Suprapubic skin (tissue), 3 donors: ENCODE measurements around the gene GPR62.

ENCODE experiments used
- EP300 ChIP-seq: sonication (generic); formaldehyde crosslinking; IDR thresholded peaks from one replicate; pipeline ENCODE4 v1.6.1; 2017; ENCODE audit warnings: antibody characterized with exemption
- POLR2A ChIP-seq, 2 donors: fragments of 450-650 bp; IDR thresholded peaks; one replicate each; pipeline ENCODE4 v1.6.1; 2017; ENCODE audit warnings: antibody characterized with exemption in 2 of 2, mild to moderate bottlenecking in 2 of 2, moderate library complexity in 2 of 2
- TF ChIP-seq, protein P1 (sequence below), 2 donors: fragments of 200-600 bp in 1 of 2; fragments of 450-650 bp in 1 of 2; sonication (generic) in 1 of 2; IDR thresholded peaks; one replicate each; pipeline ENCODE4 v1.5.1; 2016 to 2019; ENCODE audit warnings: antibody characterized with exemption in 2 of 2, mild to moderate bottlenecking in 1 of 2, moderate library complexity in 1 of 2

DNA sequence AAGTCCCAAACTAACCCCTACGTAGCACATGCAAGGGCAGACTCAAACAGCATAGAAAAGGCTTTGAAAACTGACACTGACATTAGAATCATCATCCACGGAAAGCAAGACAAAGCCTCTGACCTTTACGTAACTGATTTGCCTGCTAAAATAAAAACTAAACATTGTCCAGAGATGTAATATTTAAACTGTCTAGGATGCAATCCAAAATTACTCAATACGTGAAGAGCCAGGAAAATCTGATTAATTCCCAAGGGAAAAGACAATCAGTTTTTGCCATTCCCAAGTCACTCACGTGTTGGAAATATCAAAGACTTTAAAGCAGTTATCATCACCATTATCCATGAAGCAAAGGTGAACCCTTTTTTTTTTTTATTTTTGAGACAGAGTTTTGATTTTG is 38.8 kb upstream of the GPR62 start:
- TF ChIP-seq, protein P1, sequence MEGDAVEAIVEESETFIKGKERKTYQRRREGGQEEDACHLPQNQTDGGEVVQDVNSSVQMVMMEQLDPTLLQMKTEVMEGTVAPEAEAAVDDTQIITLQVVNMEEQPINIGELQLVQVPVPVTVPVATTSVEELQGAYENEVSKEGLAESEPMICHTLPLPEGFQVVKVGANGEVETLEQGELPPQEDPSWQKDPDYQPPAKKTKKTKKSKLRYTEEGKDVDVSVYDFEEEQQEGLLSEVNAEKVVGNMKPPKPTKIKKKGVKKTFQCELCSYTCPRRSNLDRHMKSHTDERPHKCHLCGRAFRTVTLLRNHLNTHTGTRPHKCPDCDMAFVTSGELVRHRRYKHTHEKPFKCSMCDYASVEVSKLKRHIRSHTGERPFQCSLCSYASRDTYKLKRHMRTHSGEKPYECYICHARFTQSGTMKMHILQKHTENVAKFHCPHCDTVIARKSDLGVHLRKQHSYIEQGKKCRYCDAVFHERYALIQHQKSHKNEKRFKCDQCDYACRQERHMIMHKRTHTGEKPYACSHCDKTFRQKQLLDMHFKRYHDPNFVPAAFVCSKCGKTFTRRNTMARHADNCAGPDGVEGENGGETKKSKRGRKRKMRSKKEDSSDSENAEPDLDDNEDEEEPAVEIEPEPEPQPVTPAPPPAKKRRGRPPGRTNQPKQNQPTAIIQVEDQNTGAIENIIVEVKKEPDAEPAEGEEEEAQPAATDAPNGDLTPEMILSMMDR (IDR thresholded peaks at IDR 0.05), result no peak
- no peak for TF ChIP-seq POLR2A (IDR thresholded peaks at IDR 0.05)
- no peak for TF ChIP-seq EP300
